Adrenal gland (tissue), 12 donors: ENCODE data around the gene LPP. TPM values are rescaled to one million over a fixed set of nuclear protein-coding genes. Genes with fewer than 3 reads are reported as not detected.

ENCODE experiments used
- DNase-seq, 7 donors: peaks; one replicate each; pipeline ENCODE4 v3.0.0-alpha.2; 2019 to 2020
- H3K27ac ChIP-seq, 5 donors: fragments of 200-600 bp; sonication (generic) in 4 of 5; 1 replicate in 3 of 5; 2 replicates in 2 of 5; pipeline versions ENCODE4 v1.5.1 to v1.8.0; 2016 to 2020; ENCODE audit warnings: mild to moderate bottlenecking in 1 of 5
- H3K27me3 ChIP-seq: fragments of 200-600 bp; 2 replicates; pipeline ENCODE4 v1.8.0; 2021
- H3K36me3 ChIP-seq, 2 donors: fragments of 200-600 bp; replicated peaks in 1 of 2; 1 replicate in 1 of 2; 2 replicates in 1 of 2; pipeline versions ENCODE4 v1.5.1 to v1.8.0; 2018 to 2022
- H3K4me1 ChIP-seq, 2 donors: fragments of 200-600 bp; replicated peaks in 1 of 2; 1 replicate in 1 of 2; 2 replicates in 1 of 2; pipeline versions ENCODE4 v1.5.1 to v1.8.0; 2018 to 2021
- H3K4me3 ChIP-seq, 4 donors: fragments of 200-600 bp; sonication (generic) in 3 of 4; one replicate each; pipeline ENCODE4 v1.5.1; 2016 to 2018
- H3K9me3 ChIP-seq, 3 donors: fragments of 200-600 bp; sonication (generic) in 1 of 3; replicated peaks in 1 of 3; 1 replicate in 2 of 3; 2 replicates in 1 of 3; pipeline versions ENCODE4 v1.5.1 to v1.8.0; 2016 to 2021
- CTCF ChIP-seq, 6 experiments: fragments of 450-650 bp in 4 of 6; fragments of 200-600 bp in 2 of 6; sonication (generic) in 1 of 6; IDR thresholded peaks; 1 replicate in 5 of 6; 2 replicates in 1 of 6; pipeline versions ENCODE4 v1.5.1 to v1.8.0; 2016 to 2021; ENCODE audit warnings: antibody characterized with exemption in 6 of 6, mild to moderate bottlenecking in 2 of 6, moderate library complexity in 1 of 6
- POLR2A ChIP-seq, 2 donors: fragments of 450-650 bp; IDR thresholded peaks; one replicate each; pipeline ENCODE4 v1.6.1; 2017; ENCODE audit warnings: antibody characterized with exemption in 2 of 2, mild to moderate bottlenecking in 2 of 2, moderate library complexity in 1 of 2
- WGBS, 4 donors: extraction: QIAGEN DNeasy Blood & Tissue Kit in 2 of 4; methylation state at CpG; one replicate each; pipeline versions ENCODE4 v1.1.5 to v1.1.7; 2013 to 2017; 5-methylcytosine and 5-hydroxymethylcytosine counted together
- intact Hi-C, 2 donors: fragments of 100-400 bp; cut with DNase I; formaldehyde crosslinking; loops; one replicate each; pipeline versions ENCODE4 v1.14.1 to v1.15.0; 2022 to 2023
- polyA plus RNA-seq, 3 donors: library from polyadenylated mRNA; stranded (reverse); fragments of 200-250 nt in 2 of 3; fragments of 350-450 nt in 1 of 3; fragmentation: Illumina TruSeq in 1 of 3; extraction: RNeasy Lipid Tissue Mini Kit (QIAGEN cat#74804) in 1 of 3; gene quantifications; one replicate each; pipeline ENCODE4 v1.2.3, GENCODE V29; 2013 to 2014
- total RNA-seq, 9 donors: library from RNA; depleted of rRNA in 4 of 9; stranded (reverse); fragments of >200 nt in 4 of 9; fragments of 120-200 nt in 1 of 9; fragmentation: NEBNext Ultra II Directional in 1 of 9; extraction: Animal tissue kit (Norgen Biotek cat#: 25700) in 1 of 9; gene quantifications; one replicate each; pipeline versions ENCODE4 v1.1.0 to v1.2.4, GENCODE V29; 2013 to 2023
- donor health status: healthy with polysubstance abuse.
- donor health status: Bipolar disorder and iron deficiency.
- donor health status: DM: yes; HTN: yes; CAD: no.
- donor health status: DM: no; HTN: no; CAD: no.
- donor health status: DM: no; HTN: no; CAD: no.
- donor health status: DM: yes; HTN: yes; CAD: no.

Gene LPP
- total and polyA plus RNA-seq, 12 donors, result 7.0 to 170 (median 101) TPM

GRCh38 chr3:188261011-188261410 lies 107.1 kb downstream of the LPP start:
- peaks cover 11 to 47% of the 10 kb centered on the region in 2 donors for H3K4me1 ChIP-seq
- no peaks in the 10 kb centered on the region for H3K9me3 ChIP-seq
- no peak overlapping the region for H3K27ac ChIP-seq
- H3K4me3 ChIP-seq, result no peak overlapping the region
- DNase-seq, result no peak
- no peaks in the 10 kb centered on the region for H3K27me3 ChIP-seq
- intact Hi-C loops, result no loop called here
- H3K36me3 ChIP-seq, result no peaks in the 10 kb centered on the region
- WGBS, 4 donors, result 87 to 91% (median 90%) methylated on average over 4 of the region's 4 CpGs
- no peak for TF ChIP-seq CTCF (IDR thresholded peaks at IDR 0.05)
- TF ChIP-seq POLR2A (IDR thresholded peaks at IDR 0.05), result no peak

- TF ChIP-seq CTCF (IDR thresholded peaks at IDR 0.05) (no peak), POLR2A (IDR thresholded peaks at IDR 0.05) (no peak)
- H3K9me3 ChIP-seq, result no peaks in the 10 kb centered on the region
- H3K27ac ChIP-seq, result peak overlapping the region in 3 of 5 donors; percentile 1 to 58 (median 8)
- H3K4me1 ChIP-seq, result peaks cover 9 to 54% of the 10 kb centered on the region in 2 donors
- no peak for DNase-seq
- no peaks in the 10 kb centered on the region for H3K36me3 ChIP-seq
- WGBS, 4 donors, result 48 to 68% (median 58%) methylated on average over 5 of the region's 5 CpGs
- intact Hi-C loops, result no loop called here
- H3K27me3 ChIP-seq, result no peaks in the 10 kb centered on the region
- H3K4me3 ChIP-seq, result no peak overlapping the region
Observed at GRCh38 chr3:188262488-188262887, 108.5 kb downstream of the LPP start.

- H3K4me1 ChIP-seq, result peaks cover 6 to 50% of the 10 kb centered on the region in 2 donors
Observed at GRCh38 chr3:188262913-188263683, 109.1 kb downstream of the LPP start.

More at GRCh38 chr3:188262913-188263683, 109.1 kb downstream of the LPP start:
- intact Hi-C loops, result no loop called here
- H3K27ac ChIP-seq, result peak overlapping the region in 4 of 5 donors; percentile 1 to 79 (median 47)
- WGBS, 4 donors, result 51 to 62% (median 55%) methylated on average over 8 of the region's 8 CpGs
- TF ChIP-seq CTCF (IDR thresholded peaks at IDR 0.05) (no peak), POLR2A (IDR thresholded peaks at IDR 0.05) (no peak)
- no peaks in the 10 kb centered on the region for H3K9me3 ChIP-seq
- no peaks in the 10 kb centered on the region for H3K27me3 ChIP-seq
- DNase-seq, result peak in 5 of 7 donors; percentile 21 to 76 (median 45)
- H3K4me3 ChIP-seq, result no peak overlapping the region
- no peaks in the 10 kb centered on the region for H3K36me3 ChIP-seq
